ENCODE data around the gene SCAMP4. TPM values are rescaled to one million over a fixed set of nuclear protein-coding genes. Genes with fewer than 3 reads are reported as not detected.

SCAMP4 gene
- total RNA-seq, 1 donor from 2014 or later, result 322 TPM

DNA sequence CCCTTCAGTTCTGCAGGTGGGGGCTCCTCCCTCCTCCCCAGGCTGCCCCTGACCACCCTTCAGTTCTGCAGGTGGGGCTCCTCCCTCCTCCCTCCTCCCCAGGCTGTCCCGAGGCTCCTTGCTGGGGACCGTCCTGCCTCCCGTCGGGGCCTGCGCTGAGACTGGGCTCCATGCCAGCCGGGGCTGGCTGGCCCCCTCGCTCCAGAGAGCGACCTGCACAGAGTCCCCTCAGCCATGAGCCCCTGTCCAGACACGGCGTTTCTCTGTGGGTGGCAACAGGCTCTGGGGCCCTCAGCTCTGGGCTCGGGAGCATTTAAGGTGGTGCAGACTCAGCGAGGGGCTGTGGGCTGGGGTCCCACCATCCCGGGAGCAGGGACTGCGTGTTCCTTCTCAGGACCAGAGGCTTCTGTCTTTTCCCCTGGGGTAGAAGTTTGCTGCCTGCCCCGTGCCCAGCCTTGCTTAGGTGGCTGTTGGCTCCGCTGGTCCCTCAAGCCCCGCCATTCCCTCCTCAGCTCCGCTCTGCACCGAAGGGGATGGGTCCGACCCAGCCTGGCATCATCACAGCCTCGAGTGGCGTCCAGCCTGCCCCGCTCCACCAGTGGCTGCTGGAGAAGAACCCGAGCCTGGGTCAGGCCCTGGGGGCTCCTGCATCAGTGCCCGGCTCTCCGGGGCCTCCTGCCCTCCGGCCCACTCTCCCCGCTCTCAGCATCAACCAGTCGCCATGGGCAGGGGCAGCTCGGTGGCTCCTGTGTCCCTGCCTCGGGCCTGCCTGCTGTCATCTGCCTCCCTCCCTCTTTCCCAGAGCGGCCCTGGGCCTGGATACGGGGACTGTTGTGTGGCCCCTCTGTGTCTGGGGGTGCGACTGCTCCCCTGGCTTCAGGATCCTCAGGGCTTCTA, 63.3 kb downstream of the SCAMP4 start:
- Histone ChIP-seq H3K36me3 (peaks cover 12 to 21% of the 10 kb centered on the region in 2 donors), H3K4me1 (no peaks in the 10 kb centered on the region), H3K9me3 (no peaks in the 10 kb centered on the region), H3K27me3 (no peaks in the 10 kb centered on the region), H3K27ac (no peak overlapping the region), H3K4me3 (no peak overlapping the region)
- TF ChIP-seq, protein P1, sequence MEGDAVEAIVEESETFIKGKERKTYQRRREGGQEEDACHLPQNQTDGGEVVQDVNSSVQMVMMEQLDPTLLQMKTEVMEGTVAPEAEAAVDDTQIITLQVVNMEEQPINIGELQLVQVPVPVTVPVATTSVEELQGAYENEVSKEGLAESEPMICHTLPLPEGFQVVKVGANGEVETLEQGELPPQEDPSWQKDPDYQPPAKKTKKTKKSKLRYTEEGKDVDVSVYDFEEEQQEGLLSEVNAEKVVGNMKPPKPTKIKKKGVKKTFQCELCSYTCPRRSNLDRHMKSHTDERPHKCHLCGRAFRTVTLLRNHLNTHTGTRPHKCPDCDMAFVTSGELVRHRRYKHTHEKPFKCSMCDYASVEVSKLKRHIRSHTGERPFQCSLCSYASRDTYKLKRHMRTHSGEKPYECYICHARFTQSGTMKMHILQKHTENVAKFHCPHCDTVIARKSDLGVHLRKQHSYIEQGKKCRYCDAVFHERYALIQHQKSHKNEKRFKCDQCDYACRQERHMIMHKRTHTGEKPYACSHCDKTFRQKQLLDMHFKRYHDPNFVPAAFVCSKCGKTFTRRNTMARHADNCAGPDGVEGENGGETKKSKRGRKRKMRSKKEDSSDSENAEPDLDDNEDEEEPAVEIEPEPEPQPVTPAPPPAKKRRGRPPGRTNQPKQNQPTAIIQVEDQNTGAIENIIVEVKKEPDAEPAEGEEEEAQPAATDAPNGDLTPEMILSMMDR (IDR thresholded peaks at IDR 0.05), result no peak
- DNase-seq (ENCODE audit: low spot score in 2 of 2), result no peak
- intact Hi-C loops (cut with DNase I), result no loop called here

- H3K9me3 ChIP-seq, result no peaks in the 10 kb centered on the region
- no peaks in the 10 kb centered on the region for H3K27me3 ChIP-seq
- H3K4me1 ChIP-seq, result no peaks in the 10 kb centered on the region
- no peak for DNase-seq (ENCODE audit: low spot score in 2 of 2)
- no peak overlapping the region for H3K27ac ChIP-seq
- H3K36me3 ChIP-seq, result peaks cover 14 to 21% of the 10 kb centered on the region in 2 donors
- no peak overlapping the region for H3K4me3 ChIP-seq
- TF ChIP-seq, protein P1 (IDR thresholded peaks at IDR 0.05), result no peak
- intact Hi-C loops (cut with DNase I), result no loop called here
Measured at GRCh38 chr19:1969176-1970002, 64.2 kb downstream of the SCAMP4 start.

- no peak for DNase-seq (ENCODE audit: low spot score in 2 of 2)
- Histone ChIP-seq H3K36me3 (peaks cover 22 to 27% of the 10 kb centered on the region in 2 donors), H3K4me1 (no peaks in the 10 kb centered on the region), H3K27ac (no peak overlapping the region), H3K27me3 (no peaks in the 10 kb centered on the region), H3K9me3 (no peaks in the 10 kb centered on the region), H3K4me3 (no peak overlapping the region)
- TF ChIP-seq, protein P1 (IDR thresholded peaks at IDR 0.05), result no peak
- intact Hi-C loops (cut with DNase I), result no loop called here
Measured at GRCh38 chr19:1970003-1970805, 65.0 kb downstream of the SCAMP4 start.

- Histone ChIP-seq H3K4me3 (no peak overlapping the region), H3K27me3 (no peaks in the 10 kb centered on the region), H3K27ac (no peak overlapping the region), H3K9me3 (no peaks in the 10 kb centered on the region), H3K4me1 (no peaks in the 10 kb centered on the region), H3K36me3 (peaks cover 26 to 31% of the 10 kb centered on the region in 2 donors)
- intact Hi-C loops (cut with DNase I), result no loop called here
- no peak for DNase-seq (ENCODE audit: low spot score in 2 of 2)
- TF ChIP-seq, protein P1 (IDR thresholded peaks at IDR 0.05), result no peak
Measured at GRCh38 chr19:1970806-1971502, 65.8 kb downstream of the SCAMP4 start.
